ENCODE results near the gene EXOC4.

Gene EXOC4

GRCh38 chr7:133947458-133948254, 694.8 kb downstream of the EXOC4 start:
- DNase-seq (ENCODE audit: low read depth): no peak
- TF ChIP-seq CTCF (IDR thresholded peaks at IDR 0.05; ENCODE audit: insufficient read depth, low read depth, low read length, missing control alignments): no peak
- H3K4me3 ChIP-seq (ENCODE audit: low read length): no peak overlapping the region

GRCh38 chr7:133948588-133948987, 695.7 kb downstream of the EXOC4 start:
- DNase-seq (ENCODE audit: low read depth): no peak
- H3K4me3 ChIP-seq (ENCODE audit: low read length): no peak overlapping the region
- no peak for TF ChIP-seq CTCF (IDR thresholded peaks at IDR 0.05; ENCODE audit: insufficient read depth, low read depth, low read length, missing control alignments)

GRCh38 chr7:133950855-133951254, 698.0 kb downstream of the EXOC4 start:
- no peak overlapping the region for H3K4me3 ChIP-seq (ENCODE audit: low read length)
- no peak for DNase-seq (ENCODE audit: low read depth)
- TF ChIP-seq CTCF (IDR thresholded peaks at IDR 0.05; ENCODE audit: insufficient read depth, low read depth, low read length, missing control alignments): no peak

GRCh38 chr7:133955208-133955607, 702.3 kb downstream of the EXOC4 start:
- TF ChIP-seq CTCF (IDR thresholded peaks at IDR 0.05; ENCODE audit: insufficient read depth, low read depth, low read length, missing control alignments): no peak
- no peak for DNase-seq (ENCODE audit: low read depth)
- no peak overlapping the region for H3K4me3 ChIP-seq (ENCODE audit: low read length)

GRCh38 chr7:133957845-133958244, 705.0 kb downstream of the EXOC4 start:
- TF ChIP-seq CTCF (IDR thresholded peaks at IDR 0.05; ENCODE audit: insufficient read depth, low read depth, low read length, missing control alignments): no peak
- DNase-seq (ENCODE audit: low read depth): peak; percentile 23
- no peak overlapping the region for H3K4me3 ChIP-seq (ENCODE audit: low read length)

- H3K4me3 ChIP-seq (ENCODE audit: low read length): no peak overlapping the region
- no peak for DNase-seq (ENCODE audit: low read depth)
- no peak for TF ChIP-seq CTCF (IDR thresholded peaks at IDR 0.05; ENCODE audit: insufficient read depth, low read depth, low read length, missing control alignments)
These were observed 705.9 kb downstream of the EXOC4 start for GRCh38 chr7:133958822-133959221.

- no peak for DNase-seq (ENCODE audit: low read depth)
These were observed 706.6 kb downstream of the EXOC4 start for GRCh38 chr7:133959505-133959904.

More at GRCh38 chr7:133959505-133959904, 706.6 kb downstream of the EXOC4 start:
- no peak overlapping the region for H3K4me3 ChIP-seq (ENCODE audit: low read length)
- no peak for TF ChIP-seq CTCF (IDR thresholded peaks at IDR 0.05; ENCODE audit: insufficient read depth, low read depth, low read length, missing control alignments)
